ENCODE data around the gene CD8B2. TPM values are rescaled to one million over a fixed set of nuclear protein-coding genes. Genes with fewer than 3 reads are reported as not detected.

The CD8B2 gene
- total and polyA plus RNA-seq, 7 donors: 0.01 TPM; not detected in 6

- ATAC-seq: no peak
Observed at GRCh38 chr2:106546391-106546990, 59.3 kb downstream of the CD8B2 start.

GRCh38 chr2:106547164-106547903 is 60.2 kb downstream of the CD8B2 start:
- H3K4me1 ChIP-seq: no peaks in the 10 kb centered on the region
- no peak overlapping the region for H3K27ac ChIP-seq
- intact Hi-C loops (cut with DNase I): loop anchor here in 1 of 2 donors (10.0 kb wide), 1 partner anchor 353 kb away; the partner anchor contains the start of gene UXS1
- 44 to 56% (median 46%) methylated on average over 14 of the region's 14 CpGs for WGBS, 3 donors
- no peak for DNase-seq
- H3K36me3 ChIP-seq (ENCODE audit: insufficient read depth in 1 of 2, low read depth in 1 of 2): no peaks in the 10 kb centered on the region
- peaks cover 0 to 4% (median 0%) of the 10 kb centered on the region in 3 donors for H3K27me3 ChIP-seq (ENCODE audit: insufficient read depth in 3 of 3, low read length in 2 of 3)
- no peak overlapping the region for H3K4me3 ChIP-seq
- no peak for ATAC-seq
- no peaks in the 10 kb centered on the region for H3K9me3 ChIP-seq
- TF ChIP-seq, protein P1, sequence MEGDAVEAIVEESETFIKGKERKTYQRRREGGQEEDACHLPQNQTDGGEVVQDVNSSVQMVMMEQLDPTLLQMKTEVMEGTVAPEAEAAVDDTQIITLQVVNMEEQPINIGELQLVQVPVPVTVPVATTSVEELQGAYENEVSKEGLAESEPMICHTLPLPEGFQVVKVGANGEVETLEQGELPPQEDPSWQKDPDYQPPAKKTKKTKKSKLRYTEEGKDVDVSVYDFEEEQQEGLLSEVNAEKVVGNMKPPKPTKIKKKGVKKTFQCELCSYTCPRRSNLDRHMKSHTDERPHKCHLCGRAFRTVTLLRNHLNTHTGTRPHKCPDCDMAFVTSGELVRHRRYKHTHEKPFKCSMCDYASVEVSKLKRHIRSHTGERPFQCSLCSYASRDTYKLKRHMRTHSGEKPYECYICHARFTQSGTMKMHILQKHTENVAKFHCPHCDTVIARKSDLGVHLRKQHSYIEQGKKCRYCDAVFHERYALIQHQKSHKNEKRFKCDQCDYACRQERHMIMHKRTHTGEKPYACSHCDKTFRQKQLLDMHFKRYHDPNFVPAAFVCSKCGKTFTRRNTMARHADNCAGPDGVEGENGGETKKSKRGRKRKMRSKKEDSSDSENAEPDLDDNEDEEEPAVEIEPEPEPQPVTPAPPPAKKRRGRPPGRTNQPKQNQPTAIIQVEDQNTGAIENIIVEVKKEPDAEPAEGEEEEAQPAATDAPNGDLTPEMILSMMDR (IDR thresholded peaks at IDR 0.05): no peak

More at GRCh38 chr2:106546391-106546990, 59.3 kb downstream of the CD8B2 start:
- 53 to 64% (median 55%) methylated on average over 8 of the region's 8 CpGs for whole genome bisulfite sequencing, 3 donors
- H3K9me3 ChIP-seq: no peaks in the 10 kb centered on the region
- H3K4me1 ChIP-seq: no peaks in the 10 kb centered on the region
- H3K4me3 ChIP-seq: no peak overlapping the region
- no peaks in the 10 kb centered on the region for H3K36me3 ChIP-seq (ENCODE audit: insufficient read depth in 1 of 2, low read depth in 1 of 2)
- H3K27ac ChIP-seq: no peak overlapping the region
- TF ChIP-seq, protein P1 (IDR thresholded peaks at IDR 0.05): no peak
- DNase-seq: no peak
- peaks cover 0 to 4% (median 0%) of the 10 kb centered on the region in 3 donors for H3K27me3 ChIP-seq (ENCODE audit: insufficient read depth in 3 of 3, low read length in 2 of 3)
- intact Hi-C loops (cut with DNase I): loop anchor here in 1 of 2 donors (10.0 kb wide), 1 partner anchor 352 kb away; the partner anchor contains the start of gene UXS1

DNA sequence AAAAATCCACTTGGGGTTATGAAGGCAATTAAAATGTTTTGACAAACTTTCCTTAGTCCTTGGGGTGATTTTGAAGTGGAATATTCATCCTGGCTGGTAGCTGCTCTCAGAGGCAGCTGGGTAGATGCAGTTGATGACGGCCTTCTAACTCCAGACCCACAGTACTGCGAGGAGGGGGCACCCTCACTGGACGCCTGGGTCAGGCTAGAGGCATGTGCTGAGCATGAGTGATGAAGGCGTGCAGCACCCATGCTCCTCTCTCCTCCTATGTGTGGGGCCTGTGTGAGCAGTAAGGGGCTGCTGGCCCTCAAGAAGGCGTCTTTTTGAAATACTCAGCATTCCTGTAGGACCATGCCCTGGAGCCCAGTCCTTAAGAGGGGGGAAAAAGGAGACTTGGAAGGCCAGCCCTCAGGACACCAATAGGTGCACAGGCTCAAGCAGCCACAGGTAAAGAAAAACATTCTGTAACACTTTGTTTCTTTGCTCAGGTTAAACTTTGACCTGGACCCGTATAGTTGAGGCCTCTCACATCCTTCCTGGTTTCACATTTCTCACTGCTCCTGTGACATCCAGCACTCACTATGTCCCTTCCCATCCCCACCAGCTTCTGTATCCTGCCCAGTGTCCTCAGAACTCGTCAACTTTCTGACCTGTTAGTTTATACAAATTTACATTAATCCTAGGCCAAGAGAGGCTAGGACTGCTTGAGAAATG is 64.4 kb downstream of the CD8B2 start:
- H3K4me3 ChIP-seq: no peak overlapping the region
- H3K27ac ChIP-seq: no peak overlapping the region
- DNase-seq (no peak), ATAC-seq (no peak)
- H3K4me1 ChIP-seq: no peaks in the 10 kb centered on the region
- 69 to 74% (median 69%) methylated on average over 7 of the region's 7 CpGs for WGBS, 3 donors
- intact Hi-C loops (cut with DNase I): no loop called here
- H3K36me3 ChIP-seq (ENCODE audit: insufficient read depth in 1 of 2, low read depth in 1 of 2): no peaks in the 10 kb centered on the region
- H3K9me3 ChIP-seq: no peaks in the 10 kb centered on the region
- TF ChIP-seq, protein P1 (IDR thresholded peaks at IDR 0.05): no peak
- no peaks in the 10 kb centered on the region for H3K27me3 ChIP-seq (ENCODE audit: insufficient read depth in 3 of 3, low read length in 2 of 3)

DNA sequence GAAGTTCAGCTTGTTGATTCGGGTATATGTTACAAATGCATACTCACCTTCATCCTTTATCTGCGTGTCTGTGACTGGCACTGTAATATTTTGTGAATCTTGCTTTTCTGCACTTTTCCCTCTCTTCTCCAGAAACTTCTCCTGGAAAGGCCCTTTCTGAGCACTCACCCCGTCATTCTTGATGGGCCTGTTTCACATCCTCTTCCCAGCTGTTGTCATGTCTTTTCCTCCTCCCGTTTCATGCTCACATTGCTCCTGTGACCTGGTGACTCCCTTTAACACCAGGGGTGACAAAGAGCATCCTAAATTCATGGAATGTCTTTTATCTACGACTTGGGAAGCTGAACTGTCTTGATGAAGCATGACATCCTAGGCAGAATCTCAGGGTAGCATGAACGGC is 65.8 kb downstream of the CD8B2 start:
- intact Hi-C loops (cut with DNase I): no loop called here
- no peak for DNase-seq
- Histone ChIP-seq H3K27ac (no peak overlapping the region), H3K4me3 (no peak overlapping the region), H3K36me3 (ENCODE audit: insufficient read depth in 1 of 2, low read depth in 1 of 2) (no peaks in the 10 kb centered on the region), H3K4me1 (no peaks in the 10 kb centered on the region), H3K27me3 (ENCODE audit: insufficient read depth in 3 of 3, low read length in 2 of 3) (no peaks in the 10 kb centered on the region), H3K9me3 (no peaks in the 10 kb centered on the region)
- TF ChIP-seq, protein P1 (IDR thresholded peaks at IDR 0.05): no peak
- 46 to 53% (median 47%) methylated on average over 6 of the region's 6 CpGs for WGBS, 3 donors
- ATAC-seq: no peak
